GM21619 (cell line): ENCODE results near the gene ARPP21.
"Not testable (repeated sequence)": the region's sequence is repeated elsewhere in the genome, so short reads cannot be mapped to it uniquely, and the experiment has no call there.

Experiments used
- ATAC-seq: cut with Tn5 transposase; IDR thresholded peaks from one replicate; pipeline ENCODE4 v1.9.1; 2021; ENCODE audit not compliant: unreplicated experiment

The ARPP21 gene

GRCh38 chr3:35639254-35640186 lies at the start of gene ARPP21:
TSS of gene ARPP21 (plus strand) at chr3:35639525. CDS start at chr3:35681752, 42,227 bp downstream.
- ATAC-seq = no peak

DNA sequence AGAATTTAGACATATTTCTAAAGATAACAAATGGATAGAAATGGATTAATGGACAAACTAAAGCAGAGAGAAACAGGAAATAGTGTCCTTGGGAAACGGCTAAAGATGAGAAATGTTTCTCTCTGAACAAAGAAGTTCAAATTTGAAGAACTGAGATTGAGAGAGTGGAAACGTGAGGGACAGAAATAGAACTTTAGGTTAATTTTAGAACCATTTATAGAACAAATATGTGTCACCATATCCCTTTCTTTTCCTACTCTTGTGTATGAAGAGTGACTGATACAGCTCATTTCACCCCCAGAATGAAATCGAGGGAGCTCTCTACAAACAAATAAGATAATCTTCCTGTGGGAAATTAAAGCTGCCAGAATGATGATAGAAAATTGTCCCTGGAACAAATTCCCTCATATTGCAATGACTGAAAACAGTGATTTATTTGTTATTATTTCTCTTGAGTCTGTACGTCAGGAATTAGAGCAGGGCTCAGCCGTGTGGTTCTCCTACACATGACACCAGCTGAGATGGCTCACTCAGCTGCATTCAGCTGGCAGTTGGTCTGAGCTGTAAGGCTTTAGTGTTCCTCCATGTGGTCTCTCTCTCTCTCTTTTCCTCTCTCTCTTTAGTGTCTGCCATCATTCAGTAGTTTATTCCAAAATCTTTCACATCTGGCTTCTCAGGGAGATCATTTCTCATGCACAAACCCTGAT lies 46.6 kb upstream of the ARPP21 start:
- ATAC-seq = no peak

DNA sequence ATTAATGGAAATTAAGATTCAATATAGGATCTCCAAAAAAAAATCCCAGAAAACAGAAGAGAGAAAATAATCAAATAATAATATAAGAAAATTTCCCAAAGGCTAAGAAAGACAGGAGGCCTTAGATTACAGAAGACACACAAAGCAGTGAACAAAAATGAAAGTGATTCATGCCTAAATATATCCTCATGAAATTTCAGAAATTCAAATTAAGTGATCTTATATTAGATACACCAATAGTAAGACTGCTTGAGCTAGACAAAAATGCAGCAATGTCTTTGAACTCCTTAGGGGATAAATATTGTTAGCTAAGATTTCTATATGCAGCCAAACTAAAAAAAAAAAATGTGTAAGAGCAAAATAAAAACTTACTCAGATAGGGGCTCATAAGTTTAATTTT lies 44.6 kb upstream of the ARPP21 start:
- no peak for ATAC-seq

DNA sequence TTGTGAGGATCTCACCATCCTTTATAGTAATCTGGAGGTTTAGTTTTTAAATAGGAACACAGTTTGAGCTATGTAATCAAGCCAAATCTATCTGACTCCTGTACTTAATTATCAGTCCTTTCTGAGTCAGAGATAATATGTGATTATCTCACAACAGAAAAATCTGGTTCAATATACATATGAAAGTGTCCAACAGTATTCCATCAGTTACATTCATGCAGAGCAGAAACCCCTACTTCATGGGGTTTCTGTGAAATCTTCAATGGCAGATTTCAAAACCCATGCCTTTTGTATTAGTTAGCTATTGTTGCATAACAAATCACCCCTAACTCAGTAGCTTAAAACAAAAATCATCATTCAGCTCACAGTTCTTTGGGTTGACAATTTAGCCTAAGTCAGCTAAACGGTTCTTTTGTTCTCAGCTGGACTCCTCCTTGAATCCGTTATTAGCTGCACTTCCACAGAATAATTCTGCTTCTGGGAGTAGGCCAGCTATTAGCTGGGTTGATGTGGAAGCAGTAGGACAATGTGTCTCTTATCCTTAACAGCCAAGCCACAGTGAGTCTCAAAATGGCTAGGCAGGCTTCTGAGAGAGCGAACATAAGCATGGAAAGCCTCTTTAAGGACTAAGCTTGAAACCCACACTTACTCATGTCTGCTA lies 42.9 kb upstream of the ARPP21 start:
- no peak for ATAC-seq

- ATAC-seq = no peak
Measured at GRCh38 chr3:35597490-35597889, 41.8 kb upstream of the ARPP21 start.

- ATAC-seq = no peak
Measured at GRCh38 chr3:35598804-35599203, 40.5 kb upstream of the ARPP21 start.

GRCh38 chr3:35601959-35602358 lies 37.4 kb upstream of the ARPP21 start:
- no peak for ATAC-seq

DNA sequence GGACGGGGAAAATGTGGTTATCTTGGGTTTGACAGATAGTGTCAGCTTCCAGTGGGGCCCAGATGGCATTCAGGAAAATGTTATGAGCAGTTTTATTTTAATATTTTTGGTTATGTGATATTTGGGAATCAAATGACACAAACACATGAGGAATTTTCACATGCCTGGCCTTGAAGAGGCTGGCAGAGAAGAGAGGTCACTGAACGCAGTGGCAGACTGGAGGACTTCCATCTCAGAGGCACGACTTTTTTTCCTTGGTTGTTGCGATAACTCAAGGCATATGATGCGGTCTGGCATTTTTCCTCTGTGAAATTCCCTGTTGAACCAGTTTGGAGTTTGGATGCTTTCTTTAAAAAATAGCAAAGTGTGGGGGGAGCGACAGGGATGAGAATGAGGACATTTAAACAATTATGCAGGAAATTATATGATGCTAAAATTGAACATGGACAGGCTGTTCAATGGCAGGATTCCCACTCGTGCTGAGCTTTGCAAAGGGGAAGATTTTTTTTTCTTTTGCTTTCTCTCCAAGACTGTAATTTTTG lies 36.9 kb upstream of the ARPP21 start:
- no peak for ATAC-seq

DNA sequence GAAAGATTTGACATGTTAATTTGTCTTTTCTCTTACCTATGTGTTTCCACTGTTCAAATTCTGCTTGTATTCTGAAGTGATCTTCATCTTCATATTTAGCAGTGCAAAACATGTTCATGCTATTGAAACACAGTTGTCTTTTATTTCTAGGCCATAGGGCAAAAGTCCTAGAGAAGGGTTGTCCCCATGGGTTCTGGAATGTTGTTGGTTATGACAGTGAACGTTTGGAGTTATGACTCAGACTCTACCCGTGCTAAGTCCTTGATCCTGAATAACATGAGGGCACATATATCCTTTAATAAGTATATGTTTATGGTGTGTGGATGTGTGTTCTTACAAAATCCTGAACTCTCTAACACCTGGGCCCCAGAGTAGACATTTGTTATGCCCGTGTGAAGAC lies 23.0 kb upstream of the ARPP21 start:
- no peak for ATAC-seq

DNA sequence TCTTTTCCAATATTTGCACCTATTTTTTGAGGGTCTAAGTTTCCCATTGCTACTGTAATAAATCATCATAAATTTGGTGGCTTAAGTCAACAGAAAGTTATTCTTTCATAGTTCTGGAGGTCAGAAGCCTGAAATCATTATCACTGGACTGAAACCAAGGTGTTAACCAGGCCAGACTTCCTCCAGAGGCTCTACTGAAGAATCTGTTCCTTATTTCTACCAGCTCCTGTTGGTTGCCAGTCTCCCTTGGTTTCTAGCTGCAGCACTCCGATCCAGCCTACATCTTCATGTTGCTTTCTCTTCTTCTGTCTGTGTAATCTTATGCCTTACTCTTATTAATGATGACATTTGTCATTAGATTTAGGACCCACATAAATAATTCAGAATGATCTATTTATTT lies 22.0 kb upstream of the ARPP21 start:
- ATAC-seq = no peak

DNA sequence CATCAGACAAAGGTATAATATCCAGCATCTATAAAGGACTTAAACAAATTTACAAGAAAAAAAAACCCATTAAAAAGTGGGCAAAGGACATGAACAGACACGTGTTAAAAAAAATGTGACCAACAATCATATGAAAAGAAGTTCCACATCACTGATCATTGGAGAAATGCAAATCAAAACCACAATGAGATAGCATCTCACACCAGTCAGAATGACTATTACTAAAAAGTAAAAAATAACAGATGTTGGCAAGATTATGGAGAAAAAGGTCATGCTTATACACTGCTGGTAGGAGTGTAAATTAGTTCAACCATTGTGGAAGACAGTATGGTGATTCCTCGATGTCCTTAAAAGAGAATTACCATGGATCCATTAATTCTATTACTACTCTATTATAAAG lies 19.1 kb upstream of the ARPP21 start:
- ATAC-seq = not testable (repeated sequence)

- ATAC-seq = no peak
Measured at GRCh38 chr3:35624698-35625097, 14.6 kb upstream of the ARPP21 start.

DNA sequence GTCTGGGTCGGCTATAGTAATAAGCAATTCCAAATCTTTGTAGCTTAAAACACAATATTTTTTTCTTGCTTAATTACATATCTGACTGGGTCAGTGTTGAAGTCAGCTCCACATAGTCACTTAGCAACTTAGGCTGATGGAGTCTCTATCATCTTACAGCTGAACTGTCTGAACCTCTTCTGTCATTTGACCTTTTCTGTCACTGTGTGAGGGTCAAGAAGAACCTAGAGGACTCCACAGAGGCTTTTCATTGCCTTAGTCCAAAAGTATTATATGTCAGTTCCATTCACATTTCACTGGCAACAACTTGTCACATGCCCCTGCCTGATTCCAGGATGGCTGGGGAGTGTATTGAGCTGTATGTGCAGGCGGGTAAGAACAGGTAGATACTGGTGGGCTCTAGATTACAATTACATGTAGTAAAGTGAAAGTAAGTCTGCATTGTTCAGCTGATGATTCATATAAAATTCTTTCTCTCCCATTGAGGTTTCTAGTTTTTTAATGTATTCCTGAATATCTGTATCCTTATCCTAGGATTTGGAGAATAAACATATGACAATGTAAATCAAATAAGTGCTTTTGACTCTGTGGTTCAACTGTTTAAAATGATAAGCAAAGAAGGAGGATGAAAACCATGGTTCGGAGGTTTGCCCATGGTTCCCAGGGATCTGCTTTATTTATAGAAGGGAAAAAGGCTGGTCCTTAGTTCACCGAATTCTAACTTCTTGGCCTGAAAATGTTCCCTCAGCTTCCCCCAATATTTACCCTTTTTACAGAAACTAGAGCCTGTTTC lies 5.8 kb upstream of the ARPP21 start:
- ATAC-seq = no peak

DNA sequence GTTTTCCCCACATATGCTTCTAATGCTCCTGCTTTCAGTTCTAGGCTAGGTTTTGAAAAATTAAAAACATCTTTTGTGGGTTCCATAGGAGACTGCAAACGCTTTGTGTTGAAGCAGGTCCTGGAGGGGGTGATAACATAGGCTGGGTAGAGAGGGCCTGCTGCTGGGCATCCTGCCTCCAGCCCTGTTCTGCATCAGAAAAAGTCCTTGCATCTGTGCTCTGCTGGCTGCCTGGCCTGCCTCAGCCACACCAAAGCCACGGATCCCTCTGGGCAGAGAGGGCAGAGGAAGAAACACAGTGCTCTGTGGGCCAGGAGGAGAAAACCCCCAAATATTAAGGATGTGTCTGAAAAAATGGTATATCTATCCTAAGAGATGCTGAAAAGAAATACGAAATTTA lies 3.9 kb upstream of the ARPP21 start:
- ATAC-seq = no peak

DNA sequence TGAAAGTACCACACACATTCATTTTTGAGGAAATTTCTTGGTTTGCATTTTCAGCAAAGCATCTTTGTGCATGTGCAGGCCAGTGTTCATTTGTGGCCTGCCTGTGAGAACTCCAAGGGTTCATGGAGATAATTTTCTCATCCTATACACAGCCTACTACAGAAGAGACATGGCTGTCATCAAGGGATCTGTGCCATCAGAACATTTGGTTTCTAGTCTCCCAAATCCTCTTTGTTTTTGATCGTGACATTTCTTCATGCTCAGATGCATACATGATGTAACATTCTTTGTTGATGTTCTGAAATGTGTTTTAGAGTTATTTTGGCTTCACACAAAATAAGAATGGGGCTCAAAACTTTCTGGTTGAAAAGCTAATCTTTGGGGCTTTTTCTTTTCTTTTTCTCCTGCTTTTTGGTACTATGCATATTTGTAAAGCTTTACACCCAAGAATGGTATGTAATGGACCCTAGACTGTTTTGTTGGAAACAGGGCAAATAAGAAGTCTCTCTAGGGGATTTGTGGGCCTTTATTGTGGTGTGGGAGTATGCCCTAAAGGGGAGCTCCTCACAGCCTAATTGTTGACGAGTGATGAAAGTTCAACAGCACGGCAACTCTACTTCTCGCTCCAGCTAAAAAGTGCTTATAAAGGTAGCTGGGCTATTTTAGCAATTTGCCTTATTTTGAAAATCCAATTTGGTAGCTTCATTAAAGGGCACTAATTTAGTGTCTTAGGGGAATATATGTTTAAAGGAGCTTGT lies 3.2 kb upstream of the ARPP21 start:
- ATAC-seq = no peak

- ATAC-seq = no peak
Measured at GRCh38 chr3:35638251-35638979, 910 bp upstream of the ARPP21 start.

- no peak for ATAC-seq
Measured at GRCh38 chr3:35638980-35639253, 408 bp upstream of the ARPP21 start.

GRCh38 chr3:35640190-35641165 lies 1.2 kb downstream of the ARPP21 start:
- no peak for ATAC-seq
